Stimulated activated CD4-positive, alpha-beta T cell treated with anti-CD3 and anti-CD28 coated beads, Interleukin-1b, Interleukin-23, amount 100 ng/mL, for 48 hours (primary cell): Measurements from ENCODE around the gene MAP3K6.
"Not testable (repeated sequence)": the region's sequence is repeated elsewhere in the genome, so short reads cannot be mapped to it uniquely, and the experiment has no call there.

Experiments
- DNase-seq: peaks from one replicate; pipeline ENCODE4 v3.0.0-alpha.2; 2020

The MAP3K6 gene

GRCh38 chr1:27397110-27397509 is 30.3 kb upstream of the MAP3K6 start:
- DNase-seq: no peak

- peak; percentile 79 for DNase-seq
Observed at GRCh38 chr1:27395441-27396195, 28.9 kb upstream of the MAP3K6 start.

GRCh38 chr1:27394925-27395324 is 28.2 kb upstream of the MAP3K6 start:
- DNase-seq: no peak

- no peak for DNase-seq
Observed at GRCh38 chr1:27394282-27394658, 27.5 kb upstream of the MAP3K6 start.

GRCh38 chr1:27393641-27394281 is 27.0 kb upstream of the MAP3K6 start:
- no peak for DNase-seq

GRCh38 chr1:27392778-27393635 is 26.2 kb upstream of the MAP3K6 start:
- no peak for DNase-seq

GRCh38 chr1:27392096-27392777 is 25.5 kb upstream of the MAP3K6 start, which contains the start of gene GPR3:
Gene GPR3, plus strand, starts transcription at chr1:27392622. Its CDS starts 1,177 bp downstream, at chr1:27393799.
- peak; percentile 94 for DNase-seq

GRCh38 chr1:27391511-27392095 is 24.8 kb upstream of the MAP3K6 start:
- peak; percentile 32 for DNase-seq

GRCh38 chr1:27388337-27389005 is 21.7 kb upstream of the MAP3K6 start:
- peak; percentile 68 for DNase-seq

- not testable (repeated sequence) for DNase-seq
Observed at GRCh38 chr1:27384797-27385196, 18.0 kb upstream of the MAP3K6 start.

- no peak for DNase-seq
Observed at GRCh38 chr1:27383661-27384060, 16.9 kb upstream of the MAP3K6 start.

GRCh38 chr1:27383039-27383605 is 16.4 kb upstream of the MAP3K6 start, which contains the start of gene CD164L2:
Gene CD164L2, minus strand, starts transcription at chr1:27383333. Its CDS starts 94 bp downstream, at chr1:27383239.
- peak; percentile 42 for DNase-seq

GRCh38 chr1:27381969-27382762 is 15.4 kb upstream of the MAP3K6 start:
- no peak for DNase-seq

GRCh38 chr1:27380766-27381733 is 14.3 kb upstream of the MAP3K6 start:
- DNase-seq: no peak

GRCh38 chr1:27380224-27380623 is 13.5 kb upstream of the MAP3K6 start:
- DNase-seq: no peak

- no peak for DNase-seq
Observed at GRCh38 chr1:27379564-27380122, 12.9 kb upstream of the MAP3K6 start.

GRCh38 chr1:27377760-27378495 is 11.2 kb upstream of the MAP3K6 start:
- DNase-seq: no peak
